K562 (cell line): ENCODE measurements around the gene DNAJB2. TPM values are rescaled to one million over a fixed set of nuclear protein-coding genes. Genes with fewer than 3 reads are reported as not detected.

Source experiments
- RCOR1 ChIP-seq, 2 experiments: IDR thresholded peaks; 2 replicates each; pipeline ENCODE4 v1.6.1; 2012; ENCODE audit warnings: low read depth in 2 of 2, low read length in 2 of 2, borderline replicate concordance in 1 of 2, improper control_type of control experiment in 1 of 2
- TCF7 ChIP-seq: sonication (generic); IDR thresholded peaks from 2 replicates; pipeline ENCODE4 v1.6.1; 2016; ENCODE audit warnings: antibody characterized with exemption, borderline replicate concordance
- ZNF324 ChIP-seq: fragments of 250-450 bp; sonication (Bioruptor Pico); IDR thresholded peaks from 2 replicates; pipeline ENCODE4 v1.4.0; 2020; ENCODE audit warnings: mild to moderate bottlenecking
- polyA plus RNA-seq, 8 experiments: library from polyadenylated mRNA; depleted of rRNA in 4 of 8; stranded (reverse) in 5 of 8; unstranded in 3 of 8; fragments of >200 nt; fragmentation: Nextera tagmentation in 2 of 8; fragmentation: Illumina TruSeq in 1 of 8; extraction: Ambion mirVana in 2 of 8; extraction: Trizol in 1 of 8; gene quantifications; 2 replicates each; pipeline versions ENCODE4 v1.2.1 to v1.2.3, GENCODE V29; 2011 to 2014; ENCODE audit warnings: inconsistent platforms in 1 of 8, missing spikeins in 1 of 8
- total RNA-seq, 7 experiments: library from RNA; depleted of rRNA in 6 of 7; stranded (reverse); fragments of >200 nt in 6 of 7; fragmentation: Illumina TruSeq in 2 of 7; extraction: Trizol in 2 of 7; gene quantifications; 2 replicates each; pipeline versions ENCODE4 v1.2.1 to v1.2.3, GENCODE V29; 2011 to 2021; ENCODE audit warnings: low replicate concordance in 1 of 7
- TF ChIP-seq, protein P1 (sequence below): fragments of 450-650 bp; IDR thresholded peaks from 2 replicates; pipeline ENCODE4 v1.6.1; 2016; ENCODE audit warnings: mild to moderate bottlenecking, moderate library complexity

The DNAJB2 gene
- total and polyA plus RNA-seq, 9 of the 15 experiments (the other 6 are each of a cell fraction or from before 2014, with no cell fraction given), result 0.08 to 3.0 (median 2.2) TPM; not detected in 1

DNA sequence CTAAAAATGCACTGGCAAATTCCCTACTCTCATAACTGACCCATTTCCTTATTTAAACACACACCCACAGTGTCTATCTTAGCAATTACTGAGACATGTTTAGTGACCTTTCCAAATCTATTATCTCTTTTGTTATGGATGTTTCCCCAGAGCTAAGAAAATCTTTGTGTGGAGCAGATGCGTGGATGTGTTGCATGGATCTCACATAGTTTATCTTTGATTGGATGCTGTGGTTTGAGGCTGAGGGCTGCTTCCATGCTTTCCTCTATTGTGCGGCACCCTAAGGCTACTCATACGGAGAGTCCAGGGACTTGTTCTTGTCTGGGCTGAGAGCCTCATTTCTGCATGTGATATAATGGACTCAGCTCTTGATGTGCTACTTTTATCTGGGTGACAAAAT, 44.8 kb upstream of the DNAJB2 start (continued):
- TF ChIP-seq, protein P1, sequence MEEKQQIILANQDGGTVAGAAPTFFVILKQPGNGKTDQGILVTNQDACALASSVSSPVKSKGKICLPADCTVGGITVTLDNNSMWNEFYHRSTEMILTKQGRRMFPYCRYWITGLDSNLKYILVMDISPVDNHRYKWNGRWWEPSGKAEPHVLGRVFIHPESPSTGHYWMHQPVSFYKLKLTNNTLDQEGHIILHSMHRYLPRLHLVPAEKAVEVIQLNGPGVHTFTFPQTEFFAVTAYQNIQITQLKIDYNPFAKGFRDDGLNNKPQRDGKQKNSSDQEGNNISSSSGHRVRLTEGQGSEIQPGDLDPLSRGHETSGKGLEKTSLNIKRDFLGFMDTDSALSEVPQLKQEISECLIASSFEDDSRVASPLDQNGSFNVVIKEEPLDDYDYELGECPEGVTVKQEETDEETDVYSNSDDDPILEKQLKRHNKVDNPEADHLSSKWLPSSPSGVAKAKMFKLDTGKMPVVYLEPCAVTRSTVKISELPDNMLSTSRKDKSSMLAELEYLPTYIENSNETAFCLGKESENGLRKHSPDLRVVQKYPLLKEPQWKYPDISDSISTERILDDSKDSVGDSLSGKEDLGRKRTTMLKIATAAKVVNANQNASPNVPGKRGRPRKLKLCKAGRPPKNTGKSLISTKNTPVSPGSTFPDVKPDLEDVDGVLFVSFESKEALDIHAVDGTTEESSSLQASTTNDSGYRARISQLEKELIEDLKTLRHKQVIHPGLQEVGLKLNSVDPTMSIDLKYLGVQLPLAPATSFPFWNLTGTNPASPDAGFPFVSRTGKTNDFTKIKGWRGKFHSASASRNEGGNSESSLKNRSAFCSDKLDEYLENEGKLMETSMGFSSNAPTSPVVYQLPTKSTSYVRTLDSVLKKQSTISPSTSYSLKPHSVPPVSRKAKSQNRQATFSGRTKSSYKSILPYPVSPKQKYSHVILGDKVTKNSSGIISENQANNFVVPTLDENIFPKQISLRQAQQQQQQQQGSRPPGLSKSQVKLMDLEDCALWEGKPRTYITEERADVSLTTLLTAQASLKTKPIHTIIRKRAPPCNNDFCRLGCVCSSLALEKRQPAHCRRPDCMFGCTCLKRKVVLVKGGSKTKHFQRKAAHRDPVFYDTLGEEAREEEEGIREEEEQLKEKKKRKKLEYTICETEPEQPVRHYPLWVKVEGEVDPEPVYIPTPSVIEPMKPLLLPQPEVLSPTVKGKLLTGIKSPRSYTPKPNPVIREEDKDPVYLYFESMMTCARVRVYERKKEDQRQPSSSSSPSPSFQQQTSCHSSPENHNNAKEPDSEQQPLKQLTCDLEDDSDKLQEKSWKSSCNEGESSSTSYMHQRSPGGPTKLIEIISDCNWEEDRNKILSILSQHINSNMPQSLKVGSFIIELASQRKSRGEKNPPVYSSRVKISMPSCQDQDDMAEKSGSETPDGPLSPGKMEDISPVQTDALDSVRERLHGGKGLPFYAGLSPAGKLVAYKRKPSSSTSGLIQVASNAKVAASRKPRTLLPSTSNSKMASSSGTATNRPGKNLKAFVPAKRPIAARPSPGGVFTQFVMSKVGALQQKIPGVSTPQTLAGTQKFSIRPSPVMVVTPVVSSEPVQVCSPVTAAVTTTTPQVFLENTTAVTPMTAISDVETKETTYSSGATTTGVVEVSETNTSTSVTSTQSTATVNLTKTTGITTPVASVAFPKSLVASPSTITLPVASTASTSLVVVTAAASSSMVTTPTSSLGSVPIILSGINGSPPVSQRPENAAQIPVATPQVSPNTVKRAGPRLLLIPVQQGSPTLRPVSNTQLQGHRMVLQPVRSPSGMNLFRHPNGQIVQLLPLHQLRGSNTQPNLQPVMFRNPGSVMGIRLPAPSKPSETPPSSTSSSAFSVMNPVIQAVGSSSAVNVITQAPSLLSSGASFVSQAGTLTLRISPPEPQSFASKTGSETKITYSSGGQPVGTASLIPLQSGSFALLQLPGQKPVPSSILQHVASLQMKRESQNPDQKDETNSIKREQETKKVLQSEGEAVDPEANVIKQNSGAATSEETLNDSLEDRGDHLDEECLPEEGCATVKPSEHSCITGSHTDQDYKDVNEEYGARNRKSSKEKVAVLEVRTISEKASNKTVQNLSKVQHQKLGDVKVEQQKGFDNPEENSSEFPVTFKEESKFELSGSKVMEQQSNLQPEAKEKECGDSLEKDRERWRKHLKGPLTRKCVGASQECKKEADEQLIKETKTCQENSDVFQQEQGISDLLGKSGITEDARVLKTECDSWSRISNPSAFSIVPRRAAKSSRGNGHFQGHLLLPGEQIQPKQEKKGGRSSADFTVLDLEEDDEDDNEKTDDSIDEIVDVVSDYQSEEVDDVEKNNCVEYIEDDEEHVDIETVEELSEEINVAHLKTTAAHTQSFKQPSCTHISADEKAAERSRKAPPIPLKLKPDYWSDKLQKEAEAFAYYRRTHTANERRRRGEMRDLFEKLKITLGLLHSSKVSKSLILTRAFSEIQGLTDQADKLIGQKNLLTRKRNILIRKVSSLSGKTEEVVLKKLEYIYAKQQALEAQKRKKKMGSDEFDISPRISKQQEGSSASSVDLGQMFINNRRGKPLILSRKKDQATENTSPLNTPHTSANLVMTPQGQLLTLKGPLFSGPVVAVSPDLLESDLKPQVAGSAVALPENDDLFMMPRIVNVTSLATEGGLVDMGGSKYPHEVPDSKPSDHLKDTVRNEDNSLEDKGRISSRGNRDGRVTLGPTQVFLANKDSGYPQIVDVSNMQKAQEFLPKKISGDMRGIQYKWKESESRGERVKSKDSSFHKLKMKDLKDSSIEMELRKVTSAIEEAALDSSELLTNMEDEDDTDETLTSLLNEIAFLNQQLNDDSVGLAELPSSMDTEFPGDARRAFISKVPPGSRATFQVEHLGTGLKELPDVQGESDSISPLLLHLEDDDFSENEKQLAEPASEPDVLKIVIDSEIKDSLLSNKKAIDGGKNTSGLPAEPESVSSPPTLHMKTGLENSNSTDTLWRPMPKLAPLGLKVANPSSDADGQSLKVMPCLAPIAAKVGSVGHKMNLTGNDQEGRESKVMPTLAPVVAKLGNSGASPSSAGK, result no peak
- no peak for TF ChIP-seq TCF7
- no peak for TF ChIP-seq RCOR1 (IDR thresholded peaks at IDR 0.05; ENCODE audit: borderline replicate concordance in 1 of 2, low read depth in 2 of 2, low read length in 2 of 2)
- no peak for TF ChIP-seq ZNF324 (CRISPR knock-in tag)
